NCI-H187 (cell line): ENCODE measurements around the gene SLC6A12.

Experiments used
- DNase-seq, 2 experiments: peaks; one replicate each; lab custom pipeline; 2025; lab: John Stamatoyannopoulos, UW

SLC6A12 gene

DNA sequence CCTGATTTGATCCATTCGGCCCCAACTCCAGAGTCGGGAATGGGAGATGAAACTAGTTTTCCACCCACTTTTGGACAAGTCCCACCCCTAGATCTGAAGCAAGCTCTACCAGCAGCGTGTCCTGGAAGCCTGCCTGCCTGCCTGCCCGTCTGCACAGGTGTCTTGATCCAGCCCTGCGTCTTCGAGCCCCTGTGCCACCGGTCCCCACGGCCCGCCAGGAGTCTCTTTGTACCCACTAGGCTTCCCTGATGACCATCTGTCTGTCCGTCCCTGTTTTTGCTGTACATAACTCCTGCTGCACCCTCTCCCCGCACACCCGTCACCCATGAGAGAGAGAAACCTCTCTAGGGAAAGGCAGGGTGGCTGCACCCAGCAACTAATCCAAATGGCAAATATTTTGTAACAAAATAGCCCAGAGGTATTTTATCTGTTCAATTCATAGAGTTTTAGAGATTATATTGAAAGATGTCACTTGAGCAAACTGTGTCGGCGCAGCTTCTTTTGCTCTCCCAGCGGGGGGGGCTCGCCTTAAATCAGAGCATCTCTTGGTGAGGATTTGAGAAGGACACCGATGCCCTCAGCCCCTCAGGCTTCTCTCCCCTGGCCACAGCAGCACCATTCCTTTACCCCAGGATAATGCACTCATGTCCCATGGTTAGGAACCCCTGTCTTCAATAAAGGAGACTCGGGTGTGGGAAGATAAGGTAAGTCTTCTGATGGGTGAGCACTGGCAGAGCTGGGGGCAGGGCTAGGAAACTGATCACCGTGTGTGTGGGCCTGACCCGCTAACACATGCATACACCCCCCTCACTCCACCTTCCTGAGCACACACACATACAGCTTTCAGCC is 35.8 kb downstream of the SLC6A12 start:
- no peak for DNase-seq

DNA sequence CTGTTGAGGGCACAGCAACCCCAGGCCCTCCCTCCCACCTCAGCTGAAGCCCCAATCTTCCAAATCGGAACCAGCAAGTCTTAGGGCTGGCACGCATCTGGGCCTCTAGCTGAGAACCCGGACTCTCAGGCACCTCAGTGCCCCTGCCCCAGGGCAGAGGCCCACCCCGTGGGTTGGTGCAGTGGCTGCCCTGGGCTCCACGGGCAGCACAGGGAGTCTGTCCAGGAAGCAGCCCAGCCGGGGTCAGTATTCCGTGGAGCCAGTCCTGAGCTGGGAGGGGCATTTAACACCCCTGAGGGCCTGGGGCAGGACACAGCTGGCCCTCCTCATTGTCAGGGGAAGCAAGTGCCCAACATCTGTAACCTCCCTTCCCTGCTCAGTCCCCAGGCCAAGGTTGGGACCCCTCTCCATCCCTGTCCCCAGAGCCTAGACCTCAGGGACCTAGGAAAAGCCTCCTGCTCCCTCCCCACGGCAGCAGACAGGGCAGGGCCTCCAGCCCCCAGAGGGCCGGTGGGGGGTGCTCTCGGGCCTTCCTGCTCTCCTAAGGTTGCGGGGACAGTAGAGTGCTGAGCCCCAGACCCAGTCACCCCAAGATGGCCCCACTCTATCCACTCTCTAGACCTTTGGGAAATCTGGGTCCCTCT is 36.5 kb downstream of the SLC6A12 start:
- no peak for DNase-seq

DNA sequence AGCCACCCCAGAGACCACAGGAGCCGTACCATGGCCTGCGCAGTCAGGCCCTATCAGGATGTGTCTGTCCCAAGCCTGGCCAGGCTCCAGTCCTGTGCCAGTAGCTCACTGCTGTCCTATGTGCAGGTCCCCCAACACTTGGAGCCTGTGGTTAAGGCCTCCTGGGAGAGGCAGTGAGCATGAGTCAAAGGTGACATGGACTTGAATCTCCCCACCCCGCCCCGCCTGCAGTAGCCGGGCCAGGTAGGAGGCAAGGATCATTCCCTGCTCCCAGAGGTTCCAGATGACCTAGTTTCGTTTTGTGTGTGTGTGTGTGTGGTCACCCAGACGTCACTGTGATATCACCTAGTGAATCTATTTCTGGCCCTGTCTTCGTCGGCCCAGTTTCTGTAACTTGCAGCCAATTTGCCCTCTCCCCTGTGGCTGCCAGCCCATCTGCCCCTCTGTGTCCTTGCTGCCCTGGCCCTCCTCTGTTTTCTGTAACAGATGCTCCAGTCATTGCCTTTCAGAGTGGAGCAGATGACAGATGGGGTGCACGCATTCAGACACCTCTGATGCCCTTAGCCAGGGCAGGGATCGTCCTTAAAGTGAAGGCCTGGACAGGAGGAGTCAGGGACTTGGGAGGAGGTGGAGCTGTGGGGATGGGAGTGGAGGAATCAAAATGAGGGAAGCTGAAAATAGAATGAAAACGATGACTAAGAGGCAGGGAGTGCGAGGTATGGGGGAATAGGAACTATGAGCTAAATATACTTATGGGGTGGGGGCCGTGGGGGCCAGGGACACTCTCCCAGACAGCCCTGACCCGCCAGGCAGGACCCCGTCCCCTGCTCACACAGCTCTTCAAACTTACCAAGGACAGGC is 37.4 kb downstream of the SLC6A12 start:
- DNase-seq = no peak

DNA sequence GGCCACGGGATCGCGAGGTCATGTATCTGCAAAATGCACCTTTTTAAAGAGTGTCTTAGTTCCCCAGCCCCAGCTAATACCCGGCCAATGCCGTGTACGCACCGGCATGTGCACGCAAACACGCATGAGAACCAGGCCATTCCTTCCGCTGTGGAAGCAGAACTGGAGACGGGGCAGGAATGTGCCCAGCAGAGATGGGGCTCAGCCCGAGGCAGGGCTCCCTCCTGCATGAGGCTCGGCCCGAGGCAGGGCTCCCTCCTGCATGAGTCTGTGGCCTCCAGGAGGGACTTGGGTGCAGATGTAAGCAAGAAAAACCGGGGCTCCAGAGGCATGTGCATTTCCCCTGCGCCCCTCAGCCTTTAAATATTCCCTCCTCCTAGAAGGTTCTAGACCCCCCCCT is 38.2 kb downstream of the SLC6A12 start:
- DNase-seq = no peak

DNA sequence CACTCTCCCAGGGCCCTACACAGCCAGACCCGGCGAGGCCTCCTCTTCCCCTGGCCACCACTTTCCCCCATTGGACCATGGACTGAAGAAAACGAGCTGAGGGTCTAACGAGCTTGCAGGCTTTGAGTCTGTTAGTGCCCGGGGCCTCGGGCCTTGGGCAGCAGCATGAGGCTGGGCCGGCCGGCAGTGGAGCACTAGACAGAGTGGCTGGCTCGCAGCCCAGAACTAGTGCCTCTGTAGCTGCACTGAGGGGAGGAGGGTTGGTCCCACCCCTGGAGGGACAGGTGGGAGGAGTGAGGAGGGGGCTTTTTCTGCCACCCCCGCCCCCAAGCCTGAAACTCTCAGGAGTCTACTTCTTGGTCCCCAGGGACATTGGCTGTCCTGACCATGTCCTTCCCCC is 38.7 kb downstream of the SLC6A12 start:
- no peak for DNase-seq

DNA sequence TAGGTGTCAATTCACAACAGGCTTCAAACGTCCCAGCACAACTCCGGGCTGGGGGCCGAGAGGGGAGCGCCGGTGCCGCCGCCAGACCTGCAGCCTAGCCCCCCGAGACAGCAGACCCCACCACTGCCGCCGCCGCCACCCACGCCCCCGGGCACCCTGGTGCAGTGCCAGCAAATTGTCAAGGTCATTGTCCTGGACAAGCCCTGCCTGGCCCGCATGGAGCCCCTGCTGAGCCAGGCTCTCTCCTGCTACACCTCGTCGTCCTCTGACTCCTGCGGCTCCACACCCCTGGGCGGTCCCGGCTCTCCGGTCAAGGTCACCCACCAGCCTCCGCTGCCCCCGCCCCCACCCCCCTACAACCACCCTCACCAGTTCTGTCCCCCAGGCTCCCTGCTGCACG is 39.4 kb downstream of the SLC6A12 start:
- no peak for DNase-seq

DNA sequence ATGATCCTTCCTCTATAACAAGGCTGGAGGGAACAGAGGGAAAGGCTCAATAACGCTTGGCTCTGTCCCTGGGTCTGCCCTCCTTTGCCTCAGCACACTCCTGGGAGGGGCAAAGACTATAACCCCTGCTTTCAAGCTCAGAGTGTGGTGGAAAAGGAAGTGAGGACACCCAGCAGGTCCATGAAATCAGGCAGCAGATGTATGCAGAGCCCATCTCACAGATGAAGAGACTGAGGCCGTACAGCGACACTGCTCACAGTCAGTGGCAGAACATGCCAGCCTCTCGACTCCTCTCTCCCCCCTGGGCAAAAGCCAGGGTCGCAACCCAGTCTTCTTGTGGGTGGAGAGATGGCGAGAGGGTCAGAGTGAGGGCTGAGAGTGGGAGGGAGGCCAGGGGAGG is 39.8 kb downstream of the SLC6A12 start:
- DNase-seq = no peak

DNA sequence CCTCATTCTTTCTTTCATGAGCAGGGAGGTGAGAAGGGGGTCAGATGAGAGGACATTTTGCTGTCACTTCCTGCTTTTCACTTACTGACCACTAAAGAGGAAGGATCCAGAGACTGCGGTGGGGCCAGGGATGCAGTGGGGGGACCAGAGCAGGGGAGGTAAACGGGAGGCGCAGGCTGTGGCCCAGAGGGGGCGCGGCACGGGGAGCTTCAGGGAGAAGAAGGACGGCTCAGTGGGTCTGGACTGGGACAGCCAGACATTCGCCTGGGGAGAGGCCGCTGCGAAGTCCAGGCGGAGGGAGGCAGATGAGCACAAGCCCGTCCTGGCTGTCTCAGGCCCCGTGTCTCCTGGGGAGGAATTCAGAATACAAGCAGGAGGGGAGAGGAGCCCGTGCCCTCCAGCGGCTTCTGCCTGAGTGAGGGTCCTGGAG is 41.2 kb downstream of the SLC6A12 start:
- DNase-seq = no peak

DNA sequence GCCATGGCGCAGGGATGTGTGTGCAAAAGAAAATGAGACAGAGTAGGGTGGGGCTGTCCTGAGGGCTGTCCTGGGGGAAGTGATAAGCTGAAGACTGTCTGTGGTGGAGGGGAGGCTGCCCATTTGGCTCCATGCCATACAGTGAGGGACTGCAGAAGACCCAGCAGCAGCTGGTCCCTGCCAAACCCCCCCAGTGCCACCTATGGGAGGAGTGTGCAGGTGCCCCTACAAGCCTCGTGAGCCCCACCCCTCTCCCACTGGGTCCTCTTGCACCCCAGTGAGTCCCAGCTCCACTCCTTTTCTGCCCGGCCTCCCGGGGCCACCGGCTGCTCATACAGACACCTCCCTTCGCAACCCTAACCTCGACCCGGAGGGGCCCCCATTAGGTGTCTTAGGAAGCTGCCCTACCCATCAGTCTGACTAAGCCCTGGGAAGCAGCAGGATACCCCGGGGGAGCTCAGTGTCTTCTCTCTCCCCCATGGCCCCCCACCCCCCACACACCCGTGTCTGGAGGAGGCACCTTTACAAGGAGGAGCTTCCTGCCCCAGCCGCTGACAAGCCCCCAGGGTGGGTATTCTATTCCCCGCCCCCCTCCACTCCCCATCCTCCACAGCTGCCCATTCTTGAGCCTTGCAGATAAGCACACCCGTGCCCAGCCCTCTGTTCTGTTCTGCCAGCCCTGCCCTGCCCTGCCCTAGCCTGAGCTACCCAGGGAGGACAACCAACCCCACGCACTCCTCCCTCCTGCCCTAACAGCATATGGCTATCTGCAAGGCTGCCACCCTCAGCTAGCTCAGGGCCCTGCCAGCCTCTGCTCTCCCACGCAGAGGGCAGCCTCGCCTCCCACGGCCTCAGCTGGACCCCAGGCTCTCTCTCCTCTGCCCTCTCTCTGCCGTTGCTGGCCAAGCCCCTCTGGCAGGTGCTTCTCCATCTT is 41.9 kb downstream of the SLC6A12 start:
- DNase-seq = no peak

DNA sequence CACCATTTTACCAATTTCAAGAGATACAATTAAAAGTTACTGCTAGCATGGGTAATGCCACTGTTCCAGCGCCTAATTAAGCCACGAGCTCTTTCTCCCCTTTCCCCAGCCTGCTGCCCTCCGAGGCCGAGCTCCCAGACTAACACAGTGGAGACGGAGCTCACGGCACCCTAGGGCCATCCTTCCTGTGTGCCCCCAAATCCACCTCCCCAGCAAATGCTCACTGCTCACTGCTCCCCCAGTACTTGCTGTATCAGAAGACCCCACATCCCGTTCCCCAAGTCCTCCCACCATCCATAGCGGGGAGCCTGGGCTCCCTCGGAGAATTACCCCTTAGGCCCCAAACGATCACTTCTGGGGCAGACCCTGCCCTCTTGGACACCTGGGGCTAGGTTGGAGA is 42.7 kb downstream of the SLC6A12 start:
- DNase-seq = no peak

DNA sequence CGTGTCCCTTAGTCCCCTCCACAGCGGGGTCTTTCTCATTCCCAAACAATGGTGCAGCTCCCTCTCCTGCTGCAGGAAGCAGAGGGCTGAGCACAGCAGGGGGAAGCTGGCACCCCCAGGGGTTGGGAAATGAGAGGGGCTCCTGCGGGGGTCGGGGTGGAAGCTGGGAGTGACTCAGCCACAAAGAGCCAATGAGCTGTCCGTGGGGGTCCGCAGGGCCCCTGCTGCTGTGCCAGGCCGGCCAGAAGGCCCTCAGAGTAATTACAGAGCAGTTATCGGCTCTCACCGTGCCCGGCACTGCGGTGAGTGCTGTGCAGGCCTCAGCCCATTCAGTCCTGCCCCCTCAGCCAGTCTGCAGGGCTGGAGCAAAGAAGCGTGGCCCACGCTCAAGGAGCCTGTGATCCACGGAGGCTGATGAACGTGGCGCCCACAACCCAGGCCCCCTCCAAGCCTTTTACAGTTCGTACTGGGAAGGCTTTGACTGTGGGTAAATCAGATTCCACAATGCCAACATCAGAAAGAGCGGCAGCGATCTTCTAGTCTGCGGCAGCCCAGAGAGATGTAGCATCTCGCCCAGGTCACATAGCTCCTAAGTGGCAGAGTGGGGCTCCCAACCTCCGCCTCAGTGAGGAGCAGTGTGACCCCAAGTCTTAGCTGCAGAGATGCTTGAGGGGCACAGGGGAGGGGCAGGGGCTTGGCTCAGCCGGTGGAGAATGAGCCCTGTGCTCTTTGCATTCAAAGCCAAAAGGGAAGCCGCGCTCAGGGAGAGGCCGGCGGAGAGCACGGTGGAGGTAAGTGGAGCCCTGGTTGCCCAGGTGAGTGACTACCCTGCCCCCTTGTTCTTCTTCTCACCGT is 43.4 kb downstream of the SLC6A12 start:
- no peak for DNase-seq

DNA sequence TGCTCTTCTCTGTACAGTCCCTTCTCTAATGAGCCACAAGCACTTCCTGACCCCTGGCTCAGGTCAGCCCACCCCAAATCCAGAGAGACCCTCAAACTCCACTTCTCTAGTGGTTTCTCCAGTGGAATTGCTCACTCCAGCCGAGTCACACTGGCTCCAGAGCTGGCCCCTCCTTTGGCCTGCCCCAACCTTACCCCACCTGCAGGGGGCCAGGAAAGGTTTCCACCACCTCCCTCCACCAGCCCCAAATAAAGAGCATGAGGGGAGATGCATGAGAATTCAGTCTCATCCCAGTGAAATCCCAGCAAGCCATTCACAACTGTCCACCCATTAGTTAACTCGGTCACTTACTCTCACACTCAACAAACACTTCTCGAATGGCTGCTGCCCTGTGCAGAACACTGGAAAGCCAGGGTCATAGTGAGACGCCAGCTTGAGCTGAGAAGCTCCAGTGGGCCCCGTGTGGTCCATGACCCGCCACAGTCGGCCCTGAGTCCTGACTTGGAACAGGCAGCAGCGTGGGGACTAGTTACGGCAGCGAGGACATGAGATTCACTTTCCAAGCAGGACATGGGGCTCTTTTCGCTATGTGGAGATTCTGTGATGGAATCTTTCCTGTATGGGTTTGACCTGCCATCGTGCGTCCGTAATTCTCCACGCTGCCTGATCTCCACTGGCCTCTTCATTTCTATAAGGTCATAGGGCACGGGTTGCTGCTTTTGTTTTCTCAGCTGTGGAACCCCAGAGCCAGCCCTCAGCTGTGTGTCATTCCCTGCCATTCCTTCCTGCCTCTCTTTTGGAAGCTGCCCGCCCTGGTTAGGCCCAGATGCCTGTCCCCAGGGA is 44.2 kb downstream of the SLC6A12 start:
- no peak for DNase-seq

DNA sequence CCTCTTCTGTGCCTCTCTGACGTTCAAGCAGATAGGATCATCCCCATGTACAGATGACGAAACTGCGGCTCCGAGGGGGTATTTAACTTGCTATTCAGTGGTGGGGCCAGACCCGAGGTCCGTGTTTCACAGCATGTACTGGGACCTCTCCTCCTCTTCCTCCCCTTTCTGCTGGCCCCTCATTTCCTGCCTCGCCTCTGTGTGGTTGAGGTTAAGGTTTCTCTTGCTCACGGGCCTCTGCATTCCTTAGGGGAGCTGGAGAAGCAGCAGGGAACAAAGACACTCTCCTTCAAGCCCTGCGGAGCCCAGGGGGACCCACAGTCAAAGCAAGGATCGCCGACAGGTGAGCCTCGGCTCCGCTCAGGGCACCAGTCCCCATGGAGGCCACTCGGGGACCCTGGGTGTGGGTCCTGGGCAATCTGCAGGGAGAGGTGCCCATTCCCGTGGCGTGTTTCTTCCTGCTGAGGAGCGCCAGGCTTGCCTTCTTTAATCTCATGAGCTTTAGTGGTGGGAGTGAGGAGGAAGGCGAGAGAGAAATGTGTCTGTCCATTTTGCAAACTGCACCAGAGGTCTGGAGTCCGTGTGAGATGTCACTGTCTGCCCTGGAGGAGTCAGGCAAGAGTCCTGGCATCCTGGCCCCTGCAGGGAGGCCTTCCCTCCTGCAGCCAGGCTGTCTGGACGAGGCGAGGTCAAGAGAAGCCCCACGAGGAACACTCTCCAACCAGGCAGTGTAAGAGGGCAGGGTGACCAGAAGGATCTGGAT is 45.0 kb downstream of the SLC6A12 start:
- no peak for DNase-seq

DNA sequence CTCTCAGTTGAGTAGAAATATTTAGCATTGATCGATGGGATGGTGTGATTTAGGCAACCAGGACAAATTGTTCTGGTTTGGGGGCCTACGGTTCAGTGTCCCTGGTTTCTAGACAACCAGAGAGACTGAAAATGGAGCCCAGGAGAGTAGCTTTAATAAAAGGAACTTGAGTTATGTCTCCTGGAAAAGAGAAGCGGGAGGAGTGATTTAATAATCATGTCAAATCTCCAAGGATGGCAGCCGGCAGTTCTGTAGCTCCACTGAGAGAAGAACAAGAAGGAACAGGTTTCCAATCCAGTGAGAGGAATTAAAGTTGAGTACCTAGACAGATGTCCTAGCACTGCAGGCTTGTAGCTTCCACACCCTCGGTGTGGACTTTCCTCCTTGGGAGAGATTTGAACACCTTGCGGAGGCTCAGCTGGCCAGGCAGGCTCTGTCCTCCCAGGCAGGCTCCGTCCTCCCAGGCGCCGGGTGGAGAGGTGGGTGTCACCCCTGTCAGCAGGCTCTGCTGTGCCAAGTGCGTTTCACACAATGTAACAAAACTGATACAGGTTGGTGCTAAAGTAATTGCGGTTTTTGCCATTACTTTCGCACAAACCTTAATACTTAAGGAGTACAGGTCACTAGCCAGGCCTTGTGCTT is 45.9 kb downstream of the SLC6A12 start:
- no peak for DNase-seq

DNA sequence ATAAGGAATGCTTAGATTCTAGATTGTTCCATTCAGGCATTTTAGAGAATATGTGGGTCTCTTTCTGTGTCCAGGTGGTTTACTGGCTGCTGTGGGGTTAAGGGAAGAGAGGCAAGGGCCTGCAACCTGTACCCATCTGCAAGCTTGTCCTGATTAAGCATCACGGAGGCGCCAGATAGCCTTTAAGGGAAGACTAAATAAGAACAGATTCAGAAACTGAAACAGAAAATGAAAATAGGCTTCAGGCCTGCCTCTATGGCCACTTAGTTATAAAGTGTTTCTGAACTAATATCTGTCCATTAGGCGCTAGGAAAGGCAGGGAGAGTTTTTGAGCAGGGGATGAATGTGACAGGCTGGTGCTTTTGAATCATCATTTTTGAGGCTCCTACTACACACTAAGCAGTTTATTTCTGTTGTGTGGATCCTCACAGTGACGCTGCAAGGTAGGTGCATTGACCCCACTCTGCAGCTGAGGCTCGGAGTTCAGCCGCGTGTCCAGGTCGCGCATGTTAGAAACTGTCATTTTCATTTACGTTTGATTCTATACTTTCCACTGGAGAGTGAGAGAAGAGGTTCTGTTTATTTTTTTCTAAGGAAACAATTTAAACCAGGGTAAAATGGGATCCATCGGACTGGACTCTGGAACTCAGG is 47.4 kb downstream of the SLC6A12 start:
- DNase-seq = no peak

DNA sequence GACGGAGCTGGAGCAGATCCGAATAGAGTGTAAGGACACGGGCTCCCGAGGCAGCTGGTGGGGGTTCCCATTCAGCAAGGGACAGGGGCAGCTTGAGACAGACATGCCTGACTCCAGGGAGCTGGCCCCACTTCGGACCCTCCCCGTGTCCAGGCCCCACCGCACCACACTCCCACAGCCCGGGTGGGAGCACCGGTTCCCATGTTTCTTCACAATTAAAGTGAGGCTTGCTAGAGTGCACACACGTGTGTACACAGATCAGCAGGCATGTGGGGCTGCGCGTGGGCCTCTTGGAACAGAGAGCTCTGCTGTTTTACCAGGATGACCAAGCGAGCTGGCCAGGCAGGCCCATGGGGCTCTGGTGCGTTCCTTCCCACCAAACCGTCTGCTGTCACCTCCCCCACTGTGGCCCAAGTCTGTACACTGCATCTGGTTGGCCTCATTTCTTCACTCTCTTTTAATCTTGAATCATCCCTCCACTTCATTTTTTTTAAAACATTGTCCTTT is 48.0 kb downstream of the SLC6A12 start:
- no peak for DNase-seq

DNA sequence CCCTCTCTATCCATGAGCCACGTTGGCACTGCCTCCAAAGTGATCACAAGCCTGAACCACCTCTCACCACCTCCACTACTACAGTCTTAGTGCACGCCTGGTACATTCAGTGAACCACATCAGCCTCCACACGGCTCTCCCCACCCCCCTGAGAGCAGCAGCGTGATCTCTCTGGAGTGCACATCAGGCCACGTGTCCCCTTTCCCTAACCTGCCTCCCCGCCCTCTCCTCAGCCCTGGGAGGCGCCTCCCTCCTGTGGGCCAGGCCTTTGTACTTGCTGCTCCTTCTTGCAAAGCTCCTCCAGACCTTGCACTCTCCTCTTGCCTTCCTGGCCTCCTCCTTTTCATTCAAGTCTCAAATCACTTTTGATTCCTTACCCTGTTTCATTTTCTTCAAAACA is 49.8 kb downstream of the SLC6A12 start:
- peak; percentile 33 to 73 for DNase-seq
